GM21825 (cell line): ENCODE measurements around the gene GNAZ.

ENCODE experiments used
- ATAC-seq: cut with Tn5 transposase; IDR thresholded peaks from one replicate; pipeline ENCODE4 v1.9.1; 2021; ENCODE audit warnings: mild to moderate bottlenecking, moderate library complexity; ENCODE audit not compliant: unreplicated experiment

Gene GNAZ

DNA sequence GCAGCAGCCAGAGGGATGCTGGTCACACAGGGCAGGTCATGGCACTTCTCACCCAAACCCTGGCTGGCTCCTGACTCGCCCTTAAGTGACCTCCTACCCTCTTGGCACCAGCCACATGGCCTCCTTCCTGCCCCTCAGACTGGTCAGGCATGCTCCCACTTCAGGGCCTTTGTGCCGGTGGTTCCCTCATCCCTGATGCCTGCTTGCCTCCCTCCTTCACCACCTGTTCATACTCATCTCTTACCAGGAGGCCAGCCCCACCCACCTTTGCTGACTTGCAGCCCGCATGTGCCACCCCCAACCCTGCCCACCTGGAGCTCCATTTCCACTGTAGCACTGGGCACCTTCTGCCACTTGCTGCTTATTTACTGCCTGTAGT is 20.1 kb downstream of the GNAZ start:
- no peak for ATAC-seq

DNA sequence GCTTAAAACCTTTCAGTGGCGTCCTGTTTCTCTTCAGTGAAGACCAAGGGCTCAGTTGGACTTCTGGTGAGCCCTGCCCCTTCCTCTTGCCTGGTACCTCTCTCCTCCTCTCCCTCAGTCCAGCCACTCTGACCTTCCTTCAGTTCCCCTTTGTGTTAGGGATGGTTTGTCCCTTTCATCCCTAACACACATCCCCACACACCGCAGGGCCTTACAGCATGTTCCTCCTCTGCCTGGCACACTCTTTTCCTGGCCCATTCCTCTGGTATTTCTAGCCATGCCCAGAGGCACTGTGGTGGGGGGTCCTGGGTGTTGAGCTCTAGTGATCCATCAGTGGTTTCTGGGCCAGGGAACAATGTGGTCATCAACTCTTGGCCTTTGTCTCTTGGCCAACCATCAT is 21.4 kb downstream of the GNAZ start:
- ATAC-seq: no peak

DNA sequence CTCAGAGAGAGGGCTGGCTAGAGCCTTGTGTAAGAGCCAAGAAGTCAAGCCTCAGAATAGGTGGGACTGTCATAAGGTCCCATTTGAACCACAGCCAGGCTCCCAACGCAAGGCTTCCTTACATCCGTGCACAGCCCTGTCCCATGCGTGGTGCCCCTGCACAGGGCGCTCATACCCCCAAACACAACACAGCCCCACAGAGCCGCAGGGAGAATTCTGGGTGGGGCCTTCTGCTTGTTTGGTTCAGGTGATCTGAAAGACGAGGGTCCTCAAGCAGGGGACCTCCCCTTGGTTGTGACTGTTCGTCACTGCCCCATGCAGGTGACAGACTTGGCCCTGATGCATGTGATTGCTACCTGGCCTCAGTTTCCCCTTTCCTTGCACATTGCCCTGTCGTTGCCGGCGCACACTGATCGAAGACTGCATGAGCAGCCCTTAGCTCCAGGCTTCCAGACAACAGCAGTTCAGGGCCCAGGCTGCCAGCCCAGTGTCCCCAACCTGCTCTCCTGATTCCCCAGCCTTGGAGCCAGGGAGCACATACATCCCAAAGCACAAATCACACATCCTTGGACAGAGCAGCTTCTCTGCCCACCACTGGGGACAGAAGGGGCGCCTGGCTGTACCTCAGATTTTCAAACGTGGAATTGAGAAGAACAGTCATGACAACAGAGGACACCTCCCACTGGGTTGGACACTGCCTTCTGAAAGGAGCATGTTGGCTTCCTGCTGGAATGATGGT is 22.1 kb downstream of the GNAZ start:
- ATAC-seq: no peak

DNA sequence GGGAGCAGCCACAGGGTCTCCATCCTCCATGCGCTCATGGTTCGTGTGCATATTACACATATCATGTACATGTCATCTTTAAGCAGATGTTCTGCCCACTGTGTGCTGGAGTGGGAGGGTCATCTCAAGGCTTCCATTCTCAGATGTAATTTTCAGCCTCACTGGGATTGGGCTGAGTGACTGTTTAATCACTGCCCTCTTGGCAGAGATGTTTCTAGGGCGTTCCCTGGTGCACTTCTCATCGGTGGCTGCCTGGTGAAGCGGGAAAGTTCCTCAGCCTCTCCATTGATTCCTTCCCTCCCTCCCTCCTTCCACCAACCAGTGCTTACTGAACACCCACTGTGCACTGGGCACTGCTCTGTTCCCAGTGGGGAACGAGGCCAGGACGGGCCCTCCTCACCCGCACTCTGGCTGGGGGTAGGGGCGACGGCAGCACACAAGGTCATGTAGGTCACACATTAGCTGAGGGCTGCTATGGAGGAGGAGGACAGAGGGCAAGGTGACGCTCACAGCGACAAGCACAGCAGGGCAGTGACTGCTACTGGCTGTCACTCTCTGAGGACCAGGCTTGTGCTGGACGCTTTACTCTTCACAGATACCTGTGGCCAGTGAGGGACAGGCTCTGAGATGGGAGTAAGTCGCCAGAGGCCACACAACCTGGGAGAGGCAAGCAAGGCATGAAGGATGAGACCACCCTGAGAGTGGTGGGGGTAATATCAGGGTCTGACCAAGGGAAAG is 22.9 kb downstream of the GNAZ start:
- no peak for ATAC-seq

DNA sequence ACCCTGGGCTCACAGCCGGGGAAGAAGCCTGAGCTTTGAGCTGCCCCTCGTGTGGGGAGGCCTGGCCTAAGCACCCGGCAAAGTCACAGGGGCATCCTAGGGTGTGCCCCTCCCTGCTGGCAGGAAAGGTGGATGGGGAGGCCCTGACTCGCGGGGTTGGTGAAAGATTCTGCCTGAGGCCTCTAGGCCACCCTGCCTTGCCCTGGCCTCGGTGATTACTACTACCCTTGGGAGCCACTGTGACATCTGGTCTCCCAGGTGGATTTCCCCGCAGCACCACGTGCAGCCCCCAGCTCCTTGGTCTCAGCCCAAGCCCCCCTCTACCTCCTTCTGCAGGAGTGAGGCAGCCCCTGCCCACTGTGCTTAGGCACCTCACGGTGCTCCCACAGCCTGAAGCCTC is 23.9 kb downstream of the GNAZ start:
- no peak for ATAC-seq

DNA sequence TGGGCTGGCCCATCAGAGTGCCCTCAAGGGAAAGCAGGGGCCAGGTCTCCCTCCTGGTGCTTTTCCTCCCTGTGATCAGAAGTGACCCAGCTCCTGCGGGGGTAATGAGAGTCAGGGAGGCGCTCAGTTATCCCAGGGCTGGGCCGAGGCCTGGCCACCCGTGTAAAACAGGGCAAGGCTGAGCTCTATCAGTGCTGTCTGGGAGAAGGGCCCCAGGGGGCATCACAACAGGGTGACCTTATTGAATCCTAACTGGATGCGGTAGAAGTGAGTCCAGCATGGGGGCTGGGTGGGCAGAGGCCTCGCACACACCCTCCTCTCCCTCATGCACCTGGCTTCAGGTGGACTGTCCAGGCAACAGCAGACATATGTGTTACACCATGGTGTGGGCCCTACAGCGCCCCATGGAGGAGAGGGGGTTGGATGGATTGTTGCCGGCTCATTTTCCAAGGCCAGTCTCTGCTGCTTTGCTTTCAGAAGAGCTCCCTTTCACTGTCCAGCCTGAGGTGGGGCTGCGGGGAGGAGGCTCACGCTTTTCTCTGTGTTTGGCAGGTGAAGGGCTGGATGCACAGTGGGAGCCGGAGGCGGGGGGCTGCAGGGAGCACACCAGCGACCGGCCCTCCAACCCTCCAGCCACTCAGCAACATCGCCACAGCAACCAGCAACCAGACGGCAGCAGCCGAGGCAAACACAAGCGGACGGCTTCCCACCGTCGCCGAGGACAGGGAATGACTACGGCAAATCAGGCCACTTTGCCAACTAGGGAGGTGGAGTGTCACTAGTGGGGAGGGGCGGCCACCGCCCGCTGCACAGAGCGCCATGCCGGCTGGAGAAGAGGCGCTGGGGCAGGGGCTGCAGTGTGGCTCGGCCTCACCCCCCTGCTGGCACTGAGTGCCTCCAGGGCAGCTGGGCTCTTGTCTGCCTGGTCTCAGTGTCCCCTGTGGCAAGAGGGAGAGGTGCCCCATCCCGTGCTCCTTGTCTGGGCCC is 24.7 kb downstream of the GNAZ start:
- ATAC-seq: no peak

DNA sequence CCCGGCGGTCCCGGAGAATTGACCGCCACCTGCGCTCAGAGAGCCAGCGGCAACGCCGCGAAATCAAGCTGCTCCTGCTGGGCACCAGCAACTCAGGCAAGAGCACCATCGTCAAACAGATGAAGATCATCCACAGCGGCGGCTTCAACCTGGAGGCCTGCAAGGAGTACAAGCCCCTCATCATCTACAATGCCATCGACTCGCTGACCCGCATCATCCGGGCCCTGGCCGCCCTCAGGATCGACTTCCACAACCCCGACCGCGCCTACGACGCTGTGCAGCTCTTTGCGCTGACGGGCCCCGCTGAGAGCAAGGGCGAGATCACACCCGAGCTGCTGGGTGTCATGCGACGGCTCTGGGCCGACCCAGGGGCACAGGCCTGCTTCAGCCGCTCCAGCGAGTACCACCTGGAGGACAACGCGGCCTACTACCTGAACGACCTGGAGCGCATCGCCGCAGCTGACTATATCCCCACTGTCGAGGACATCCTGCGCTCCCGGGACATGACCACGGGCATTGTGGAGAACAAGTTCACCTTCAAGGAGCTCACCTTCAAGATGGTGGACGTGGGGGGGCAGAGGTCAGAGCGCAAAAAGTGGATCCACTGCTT is 25.5 kb downstream of the GNAZ start:
- no peak for ATAC-seq

DNA sequence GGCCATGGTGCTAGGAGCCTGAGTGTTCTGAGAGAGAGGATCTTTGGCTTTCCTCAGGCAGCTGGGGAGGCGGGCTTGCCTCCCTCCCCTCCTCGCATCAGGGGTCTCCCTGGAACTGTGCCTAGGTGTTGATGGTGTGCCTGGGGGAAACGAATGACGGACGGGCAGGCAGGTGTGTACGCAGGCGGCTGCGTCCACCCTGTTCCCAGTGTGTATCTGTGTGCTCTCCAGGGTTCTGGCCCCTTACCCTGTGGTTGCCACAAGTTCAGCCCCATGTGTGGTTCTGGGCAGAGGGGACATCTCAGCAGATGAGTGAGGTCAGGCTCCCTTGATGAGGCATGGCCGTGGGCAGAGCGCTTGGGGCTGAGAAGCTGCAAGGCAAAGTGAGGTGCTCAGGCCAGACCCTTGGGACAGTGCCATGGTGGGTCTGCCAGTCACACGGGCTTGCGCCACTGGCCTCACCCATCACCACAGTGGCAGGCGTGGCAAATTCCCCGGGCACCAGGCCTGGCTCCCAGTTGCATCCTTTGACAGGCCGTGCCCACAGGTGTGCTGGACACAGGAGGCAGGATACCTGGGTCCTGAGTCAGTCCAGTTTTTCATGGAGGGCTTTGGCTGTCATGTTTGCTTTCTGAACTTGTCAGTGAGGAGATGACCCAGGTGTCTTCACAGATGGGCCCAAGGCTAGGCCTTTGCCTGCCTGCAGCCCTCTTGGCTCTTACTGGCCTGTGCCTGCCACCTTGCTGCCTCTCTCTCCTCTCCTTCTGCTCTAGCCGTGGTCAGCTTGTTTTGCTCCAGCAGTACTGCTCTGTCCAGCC is 27.3 kb downstream of the GNAZ start:
- no peak for ATAC-seq

DNA sequence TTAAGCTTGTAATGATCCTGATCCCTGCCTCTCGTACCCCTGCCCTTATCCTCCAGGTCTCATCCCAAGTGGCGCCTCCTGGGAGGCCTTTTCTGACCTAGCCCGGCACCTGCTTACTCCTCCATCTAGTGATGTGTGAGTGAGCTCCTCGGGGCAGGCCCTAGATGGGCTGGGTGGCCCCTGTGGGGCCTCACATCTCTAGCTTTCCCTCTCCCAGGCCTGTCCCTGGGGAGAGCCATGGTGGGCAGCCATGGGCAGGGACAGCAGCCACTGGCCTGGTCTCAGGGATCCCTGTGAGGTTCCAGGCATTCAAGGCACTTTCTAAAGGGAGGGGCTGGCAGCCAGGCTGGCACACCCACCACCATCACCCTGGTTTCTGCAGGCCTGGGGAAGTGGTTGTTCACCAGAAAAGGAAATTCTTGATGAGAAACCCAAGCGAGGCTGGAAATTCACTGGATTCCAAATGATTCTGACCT is 27.9 kb downstream of the GNAZ start:
- no peak for ATAC-seq

DNA sequence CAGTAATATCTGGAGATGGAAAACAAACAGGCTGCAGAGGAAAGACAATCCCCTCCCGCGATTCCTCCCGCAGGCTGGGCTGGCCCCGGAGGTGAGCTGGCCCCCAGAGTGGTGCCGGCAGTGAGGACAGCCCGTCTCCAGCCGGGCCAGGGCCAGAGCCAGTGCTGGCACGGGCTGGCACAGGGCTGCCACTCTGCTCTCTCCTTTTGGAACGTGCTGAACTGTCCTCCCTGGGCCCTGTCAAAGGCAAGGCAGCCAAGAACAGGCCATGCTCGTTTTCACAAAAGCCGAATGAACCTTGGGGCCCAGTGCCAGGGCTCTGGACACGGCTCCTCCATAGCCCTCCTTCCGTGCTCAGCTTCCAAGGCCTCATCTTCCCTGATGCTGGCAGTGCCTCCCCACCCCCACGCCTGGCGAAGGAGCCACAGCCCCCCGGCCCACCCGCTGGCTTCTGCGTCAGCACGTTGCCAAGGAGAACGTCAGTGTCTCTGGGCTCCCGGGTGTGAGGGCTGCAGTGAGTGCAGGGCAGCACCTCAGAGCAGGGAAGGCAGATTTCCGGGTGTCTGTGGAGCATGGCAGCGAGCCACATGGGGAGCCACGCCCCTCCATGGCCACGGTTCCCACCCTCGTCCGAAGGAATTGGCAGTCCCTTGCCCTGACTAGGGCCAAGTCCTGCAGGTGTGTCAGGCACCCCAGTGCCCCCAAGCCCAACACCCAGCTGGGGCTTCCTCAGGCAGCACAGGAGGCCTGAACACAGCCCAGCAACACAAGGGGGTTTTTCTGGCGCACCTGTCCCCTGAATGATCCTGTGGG is 28.6 kb downstream of the GNAZ start:
- ATAC-seq: no peak

DNA sequence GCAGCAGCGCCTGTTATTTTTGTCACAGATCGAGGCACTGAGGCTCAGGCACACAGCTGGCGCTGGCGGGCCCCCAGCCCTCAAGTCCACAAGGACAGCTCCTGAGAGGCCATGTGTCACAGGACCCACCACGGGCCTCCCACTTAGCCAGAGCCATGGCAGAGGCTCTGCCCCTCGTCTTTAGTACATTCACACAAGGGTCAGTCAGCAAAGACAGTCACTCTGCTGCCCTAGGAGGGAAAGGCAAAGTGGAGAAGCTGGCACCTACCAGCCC is 29.1 kb downstream of the GNAZ start:
- no peak for ATAC-seq

DNA sequence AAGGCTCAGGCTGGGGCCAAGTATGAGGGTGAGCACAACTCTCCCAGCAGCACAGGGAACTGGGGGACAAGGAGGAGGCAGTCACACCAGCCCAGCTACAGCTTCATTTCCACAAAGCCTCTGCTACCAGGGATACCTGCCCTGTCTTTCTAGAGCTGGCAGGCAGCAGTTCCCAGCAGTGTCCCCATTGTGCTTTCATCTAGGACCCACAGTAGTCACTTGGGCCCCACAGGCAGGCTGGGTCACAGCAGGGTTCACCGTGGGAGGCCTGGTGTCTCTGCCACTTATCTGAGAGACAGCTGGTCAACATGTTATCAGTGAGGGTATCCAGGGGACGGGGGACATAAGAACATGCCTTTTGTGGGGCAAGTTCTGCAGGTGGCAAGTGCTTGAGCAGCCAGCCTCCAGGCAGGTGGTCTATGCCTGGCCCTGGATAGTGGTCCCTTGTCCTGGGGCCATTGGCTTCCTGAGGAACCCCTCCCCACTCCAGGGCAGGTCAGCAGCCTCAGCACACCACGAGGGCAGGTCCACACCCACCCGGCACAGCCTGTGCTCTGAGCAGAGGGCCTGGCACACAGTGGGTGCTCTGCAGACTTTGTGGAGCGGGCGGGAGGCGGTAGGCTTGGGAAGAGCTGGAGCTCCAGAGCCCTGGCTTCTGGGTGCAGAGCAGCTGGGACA is 29.9 kb downstream of the GNAZ start:
- no peak for ATAC-seq

DNA sequence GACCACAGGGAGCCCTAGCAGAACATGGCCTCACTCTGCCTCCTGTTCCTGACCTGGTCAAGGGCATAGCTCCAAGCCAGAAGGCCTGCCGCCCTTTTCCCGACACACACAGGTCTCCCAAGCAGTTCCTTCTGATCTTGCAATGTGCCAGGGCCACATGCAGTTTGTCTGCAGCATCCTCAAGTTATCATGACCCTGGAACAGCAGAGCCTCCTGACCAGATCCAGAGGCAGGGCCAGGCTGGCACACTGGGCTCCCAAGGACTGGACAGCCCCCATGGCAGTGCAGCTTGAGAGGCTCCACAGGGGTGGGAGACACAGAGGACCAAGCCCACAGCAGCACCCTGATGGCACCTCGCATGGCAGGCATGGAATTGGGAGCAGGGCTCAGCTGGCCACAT is 31.2 kb downstream of the GNAZ start:
- no peak for ATAC-seq

DNA sequence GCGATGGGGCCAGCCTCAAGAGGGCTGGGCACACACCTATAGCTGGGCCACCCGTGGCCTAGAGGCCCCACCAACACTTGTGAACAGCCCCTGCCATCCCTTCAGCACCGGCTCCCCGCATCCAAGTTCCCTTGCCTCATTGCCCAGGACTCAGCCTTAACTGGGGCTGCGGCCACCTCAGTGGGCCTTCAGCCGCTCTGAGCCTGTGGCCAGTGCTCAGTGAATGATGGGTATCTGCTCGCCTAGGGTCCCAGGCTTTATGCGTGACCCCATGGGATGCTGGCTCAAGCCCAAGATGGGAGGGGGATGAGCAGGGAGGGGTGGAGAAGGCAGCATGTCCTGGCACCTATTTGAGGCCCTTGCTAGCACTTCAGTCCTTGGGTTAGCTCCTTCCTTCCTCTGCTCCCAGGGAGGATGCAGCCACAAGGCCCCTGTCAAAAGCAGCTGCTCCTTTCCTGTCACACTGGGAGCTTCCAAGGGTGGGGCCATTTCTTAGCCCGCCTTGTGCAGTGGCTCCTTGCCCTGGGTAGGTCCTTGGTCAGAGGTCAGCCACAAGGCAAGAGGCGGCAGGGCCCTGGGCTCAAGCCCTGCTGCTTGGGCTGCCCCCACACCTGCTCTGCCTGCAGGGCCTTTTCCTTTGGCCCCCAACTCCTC is 31.8 kb downstream of the GNAZ start:
- ATAC-seq: no peak

DNA sequence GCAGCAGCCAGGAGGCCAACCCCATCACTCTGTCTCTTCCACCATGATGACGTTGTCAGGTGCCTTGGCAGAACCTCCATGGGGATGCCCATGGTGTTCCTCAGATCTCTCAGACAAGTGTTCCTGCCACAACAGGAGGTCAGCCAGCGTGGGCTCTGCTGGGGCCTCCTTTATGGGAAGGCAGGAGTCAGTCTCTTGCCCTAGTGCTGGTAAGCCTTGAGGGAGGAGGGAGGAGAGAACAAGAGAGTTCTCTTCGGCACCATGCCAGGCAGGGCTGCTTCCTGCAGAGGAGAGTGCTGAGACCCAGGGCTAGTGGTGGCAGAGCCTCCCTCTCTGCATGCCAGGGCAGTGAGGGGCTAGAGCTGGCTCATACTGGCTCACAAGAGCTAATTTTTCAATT is 32.5 kb downstream of the GNAZ start:
- ATAC-seq: no peak

DNA sequence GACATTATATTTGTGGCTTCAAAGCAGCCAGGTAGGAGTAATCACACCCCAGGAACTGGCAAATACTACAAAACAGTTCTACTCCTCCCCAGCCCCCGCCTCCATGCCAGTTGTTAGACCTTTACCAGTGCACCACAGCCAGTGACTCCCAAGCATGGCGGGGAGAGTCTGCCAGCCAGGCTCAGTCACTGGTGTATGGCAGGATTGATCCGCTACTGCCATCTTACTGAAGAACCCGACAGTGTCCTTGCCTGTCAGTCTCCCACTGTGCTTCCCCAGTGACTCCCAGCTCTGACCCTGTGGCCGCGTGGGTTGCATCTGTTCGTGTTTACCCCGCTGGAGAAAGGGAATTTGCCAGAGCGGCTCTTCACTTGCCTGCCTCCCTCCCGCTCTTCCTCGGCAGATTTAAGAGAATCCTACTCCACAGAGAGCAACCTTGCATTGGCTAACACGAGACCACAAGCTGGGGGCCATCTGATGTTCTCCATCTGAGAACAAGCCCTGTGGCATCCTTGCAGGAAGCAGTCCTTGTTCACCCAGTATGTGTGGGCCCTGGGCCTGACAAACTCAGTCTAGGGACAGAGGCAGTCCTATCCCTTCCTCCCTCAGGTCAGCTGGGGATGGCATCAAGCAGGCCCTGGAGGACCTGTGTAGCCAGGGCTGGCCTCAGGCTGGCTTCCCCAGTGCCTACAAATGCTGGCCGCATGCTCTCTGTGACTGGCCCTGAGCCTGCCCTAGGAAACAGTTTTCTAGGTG is 33.1 kb downstream of the GNAZ start:
- ATAC-seq: no peak

DNA sequence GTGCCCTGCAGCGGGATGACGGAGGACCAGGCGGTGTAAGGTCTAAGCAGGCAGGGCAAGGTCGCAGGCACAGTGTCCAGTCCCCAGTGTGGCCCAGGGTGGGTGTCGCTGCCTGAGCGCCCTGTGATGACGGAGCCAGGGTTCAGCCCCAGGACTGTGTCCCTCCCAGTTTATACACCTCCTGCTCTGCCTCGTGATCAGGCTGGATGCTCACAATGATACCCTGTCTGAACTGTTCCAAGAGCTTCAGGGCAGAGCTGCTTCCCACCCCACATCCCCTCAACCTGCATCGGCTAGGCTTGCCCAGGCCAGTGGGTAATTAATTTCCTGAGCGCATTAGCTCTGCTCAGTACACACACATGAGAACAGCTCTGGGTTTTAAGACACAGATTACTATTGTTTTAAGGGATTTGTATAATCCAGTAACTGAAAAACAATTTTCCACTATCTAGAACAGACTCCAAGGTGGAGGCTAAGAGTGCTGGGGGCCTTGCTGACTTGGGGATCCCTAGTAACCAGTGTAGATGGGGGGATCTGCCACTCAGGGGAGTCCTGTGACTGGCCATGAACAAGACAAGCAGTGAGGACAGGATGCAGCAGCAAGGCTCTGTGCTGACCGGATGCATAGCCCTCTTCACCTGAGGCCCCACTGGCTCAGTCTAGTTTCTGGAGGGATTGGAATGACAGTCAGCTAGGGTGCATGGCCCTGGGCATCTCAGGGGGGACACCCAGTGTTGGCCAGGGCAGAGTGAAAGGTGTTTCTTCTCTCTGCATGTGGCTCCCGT is 34.1 kb downstream of the GNAZ start:
- no peak for ATAC-seq
